Measurements from ENCODE around the gene AFF3.

Gene AFF3

GRCh38 chr2:99607454-99607853 is 534.9 kb downstream of the AFF3 start:
- TF ChIP-seq ZBTB7A (IDR thresholded peaks at IDR 0.05; ENCODE audit: low read depth) (no peak), MAX (IDR thresholded peaks at IDR 0.05) (no peak), TCF12 (IDR thresholded peaks at IDR 0.05; ENCODE audit: low read depth) (no peak), TAF1 (IDR thresholded peaks at IDR 0.05; ENCODE audit: low read depth) (no peak), TEAD4 (IDR thresholded peaks at IDR 0.05) (no peak), NFIC (IDR thresholded peaks at IDR 0.05) (no peak), CREB1 (IDR thresholded peaks at IDR 0.05; ENCODE audit: low read depth) (no peak), EP300 (IDR thresholded peaks at IDR 0.05; ENCODE audit: borderline replicate concordance) (no peak), CEBPB (IDR thresholded peaks at IDR 0.05) (no peak), FOXM1 (IDR thresholded peaks at IDR 0.05; ENCODE audit: borderline replicate concordance, low read depth) (no peak)
- TF ChIP-seq, protein P1, sequence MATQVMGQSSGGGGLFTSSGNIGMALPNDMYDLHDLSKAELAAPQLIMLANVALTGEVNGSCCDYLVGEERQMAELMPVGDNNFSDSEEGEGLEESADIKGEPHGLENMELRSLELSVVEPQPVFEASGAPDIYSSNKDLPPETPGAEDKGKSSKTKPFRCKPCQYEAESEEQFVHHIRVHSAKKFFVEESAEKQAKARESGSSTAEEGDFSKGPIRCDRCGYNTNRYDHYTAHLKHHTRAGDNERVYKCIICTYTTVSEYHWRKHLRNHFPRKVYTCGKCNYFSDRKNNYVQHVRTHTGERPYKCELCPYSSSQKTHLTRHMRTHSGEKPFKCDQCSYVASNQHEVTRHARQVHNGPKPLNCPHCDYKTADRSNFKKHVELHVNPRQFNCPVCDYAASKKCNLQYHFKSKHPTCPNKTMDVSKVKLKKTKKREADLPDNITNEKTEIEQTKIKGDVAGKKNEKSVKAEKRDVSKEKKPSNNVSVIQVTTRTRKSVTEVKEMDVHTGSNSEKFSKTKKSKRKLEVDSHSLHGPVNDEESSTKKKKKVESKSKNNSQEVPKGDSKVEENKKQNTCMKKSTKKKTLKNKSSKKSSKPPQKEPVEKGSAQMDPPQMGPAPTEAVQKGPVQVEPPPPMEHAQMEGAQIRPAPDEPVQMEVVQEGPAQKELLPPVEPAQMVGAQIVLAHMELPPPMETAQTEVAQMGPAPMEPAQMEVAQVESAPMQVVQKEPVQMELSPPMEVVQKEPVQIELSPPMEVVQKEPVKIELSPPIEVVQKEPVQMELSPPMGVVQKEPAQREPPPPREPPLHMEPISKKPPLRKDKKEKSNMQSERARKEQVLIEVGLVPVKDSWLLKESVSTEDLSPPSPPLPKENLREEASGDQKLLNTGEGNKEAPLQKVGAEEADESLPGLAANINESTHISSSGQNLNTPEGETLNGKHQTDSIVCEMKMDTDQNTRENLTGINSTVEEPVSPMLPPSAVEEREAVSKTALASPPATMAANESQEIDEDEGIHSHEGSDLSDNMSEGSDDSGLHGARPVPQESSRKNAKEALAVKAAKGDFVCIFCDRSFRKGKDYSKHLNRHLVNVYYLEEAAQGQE (IDR thresholded peaks at IDR 0.05; ENCODE audit: low read depth): no peak

DNA sequence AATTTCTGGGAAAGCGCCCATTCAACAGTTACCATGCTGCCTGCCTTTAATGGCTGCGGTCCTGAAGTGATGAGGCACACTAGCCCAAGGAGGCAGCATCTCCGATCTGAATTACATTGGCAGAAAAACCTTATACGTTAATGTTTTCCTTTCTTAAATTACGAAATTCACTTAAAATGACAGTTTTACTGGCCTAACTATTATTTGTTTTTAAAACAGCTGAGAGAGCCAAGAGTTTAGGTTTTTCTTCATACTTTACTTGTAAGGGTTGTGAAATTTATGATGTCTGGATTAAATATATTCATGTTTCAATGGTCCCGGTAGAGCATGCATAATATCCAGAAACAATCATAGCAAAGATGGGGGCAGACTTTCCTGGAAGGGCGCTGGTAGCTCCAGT is 537.4 kb downstream of the AFF3 start:
- TF ChIP-seq ZBTB7A (IDR thresholded peaks at IDR 0.05; ENCODE audit: low read depth) (no peak), NFIC (IDR thresholded peaks at IDR 0.05) (no peak), YY1 (IDR thresholded peaks at IDR 0.05; ENCODE audit: low read depth) (no peak), TCF12 (IDR thresholded peaks at IDR 0.05; ENCODE audit: low read depth) (no peak), MAX (IDR thresholded peaks at IDR 0.05) (no peak), FOXM1 (IDR thresholded peaks at IDR 0.05; ENCODE audit: borderline replicate concordance, low read depth) (no peak), RAD21 (IDR thresholded peaks at IDR 0.05; ENCODE audit: low read depth) (no peak), EP300 (IDR thresholded peaks at IDR 0.05; ENCODE audit: borderline replicate concordance) (no peak)
- TF ChIP-seq, protein P1 (IDR thresholded peaks at IDR 0.05; ENCODE audit: low read depth): no peak

DNA sequence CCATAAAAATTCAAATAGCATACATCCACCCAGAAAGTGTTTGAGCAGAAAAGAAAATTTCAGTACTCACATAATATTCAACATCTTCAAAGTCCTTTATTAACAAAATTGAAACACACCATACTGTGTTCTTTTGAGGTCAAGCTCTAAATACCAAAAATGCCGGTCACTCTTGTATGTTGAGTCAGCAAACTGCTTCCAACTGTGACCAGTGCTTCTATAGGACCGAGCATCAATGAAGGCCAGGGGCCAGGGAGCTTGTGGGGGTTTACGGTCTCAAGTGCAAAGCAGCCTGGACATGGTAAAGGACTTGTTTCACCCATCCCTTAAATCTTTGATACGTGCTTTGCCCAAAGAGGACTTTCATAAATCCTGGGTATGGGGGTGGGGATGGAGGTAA is 539.9 kb downstream of the AFF3 start:
- TF ChIP-seq TCF12 (IDR thresholded peaks at IDR 0.05; ENCODE audit: low read depth) (no peak), TEAD4 (IDR thresholded peaks at IDR 0.05) (0 out of 2 replicates have a peak, but pooled peaks have one; percentile 14)

DNA sequence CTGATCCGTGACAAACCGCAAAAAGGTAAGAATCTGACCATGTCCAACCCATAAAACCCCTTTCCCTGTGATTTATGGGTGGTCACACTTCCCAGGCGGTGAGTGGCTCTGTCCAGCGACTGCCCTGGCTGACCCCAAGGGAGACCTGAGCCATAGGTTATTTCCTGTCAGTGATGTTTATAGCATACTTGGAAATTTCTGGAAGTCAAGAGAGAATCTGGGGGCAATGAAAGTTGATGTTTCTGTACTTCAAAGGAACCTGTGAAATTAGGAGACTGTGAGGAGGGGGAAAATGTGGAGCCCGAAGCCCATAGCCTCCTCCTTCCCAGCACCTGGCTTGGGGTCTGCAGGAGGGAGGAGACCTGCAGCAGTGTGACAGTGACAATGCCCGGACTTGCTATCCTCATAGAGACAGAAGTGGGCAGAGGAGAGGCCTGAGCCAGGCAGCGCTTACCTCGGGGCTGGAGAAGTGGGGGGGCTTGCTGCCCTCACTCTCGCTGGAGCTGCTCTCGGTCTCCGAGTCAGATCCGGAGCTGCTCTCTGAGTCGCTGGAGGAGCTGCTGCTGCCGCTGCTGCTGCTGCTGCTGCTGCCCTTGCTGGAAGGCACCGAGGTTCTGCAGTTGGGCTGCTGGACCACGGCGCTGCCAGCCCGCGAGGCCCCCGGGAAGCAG is 541.3 kb downstream of the AFF3 start:
- TF ChIP-seq MAX (IDR thresholded peaks at IDR 0.05): no peak
- TF ChIP-seq, protein P1 (IDR thresholded peaks at IDR 0.05; ENCODE audit: low read depth): peak; percentile 48; the same call in 1 of the 2 replicates

- TF ChIP-seq ZBTB7A (IDR thresholded peaks at IDR 0.05; ENCODE audit: low read depth) (no peak), TAF1 (IDR thresholded peaks at IDR 0.05; ENCODE audit: low read depth) (no peak), CREB1 (IDR thresholded peaks at IDR 0.05; ENCODE audit: low read depth) (no peak), FOXM1 (IDR thresholded peaks at IDR 0.05; ENCODE audit: borderline replicate concordance, low read depth) (no peak), TEAD4 (IDR thresholded peaks at IDR 0.05) (no peak), YY1 (IDR thresholded peaks at IDR 0.05; ENCODE audit: low read depth) (no peak), NFIC (IDR thresholded peaks at IDR 0.05) (no peak), EGR1 (IDR thresholded peaks at IDR 0.05) (no peak)
- TF ChIP-seq, protein P1 (IDR thresholded peaks at IDR 0.05; ENCODE audit: low read depth): no peak
Measured at GRCh38 chr2:99598441-99598840, 543.9 kb downstream of the AFF3 start.

Data from Ishikawa (cell line).